Measurements from ENCODE around the gene LCN1.

Gene LCN1

DNA sequence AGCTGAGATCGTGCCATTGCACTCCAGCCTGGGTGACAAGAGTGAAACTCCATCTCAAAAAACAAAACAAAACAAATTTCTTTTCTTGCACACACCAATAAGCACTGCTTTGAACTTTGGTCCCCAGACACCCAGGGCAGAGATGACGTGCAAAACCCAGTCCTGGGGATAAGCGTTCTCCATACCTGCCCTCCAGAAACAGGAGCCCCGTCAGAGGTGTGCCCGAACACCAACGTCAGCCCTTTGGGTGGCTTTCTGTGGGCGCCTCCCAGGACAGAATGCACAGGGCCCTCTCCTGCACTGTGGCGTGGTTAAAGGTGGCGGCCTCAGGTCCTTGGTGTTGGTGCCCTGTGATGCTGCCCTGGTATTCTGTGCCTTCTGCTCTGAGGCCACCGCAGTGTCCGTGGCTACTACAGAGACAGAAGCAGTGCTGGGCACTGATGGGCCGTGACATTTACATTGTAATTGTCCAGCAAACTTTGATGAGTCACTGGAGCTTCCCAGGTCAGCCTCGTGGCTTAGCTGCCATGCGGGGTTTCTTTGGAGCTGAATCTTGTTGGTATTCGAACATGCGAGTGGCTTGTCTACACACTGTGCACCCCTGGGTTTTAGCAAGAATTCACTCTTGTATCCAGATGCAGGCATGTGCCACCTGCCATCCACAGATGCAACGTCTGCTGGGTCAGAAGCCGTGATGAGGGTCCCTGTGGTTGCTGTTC is 31.9 kb upstream of the LCN1 start:
- no peak for DNase-seq

- DNase-seq, result no peak
Observed at GRCh38 chr9:135490166-135490870, 30.9 kb upstream of the LCN1 start.

GRCh38 chr9:135490980-135491464 is 30.2 kb upstream of the LCN1 start:
- DNase-seq, result no peak

DNA sequence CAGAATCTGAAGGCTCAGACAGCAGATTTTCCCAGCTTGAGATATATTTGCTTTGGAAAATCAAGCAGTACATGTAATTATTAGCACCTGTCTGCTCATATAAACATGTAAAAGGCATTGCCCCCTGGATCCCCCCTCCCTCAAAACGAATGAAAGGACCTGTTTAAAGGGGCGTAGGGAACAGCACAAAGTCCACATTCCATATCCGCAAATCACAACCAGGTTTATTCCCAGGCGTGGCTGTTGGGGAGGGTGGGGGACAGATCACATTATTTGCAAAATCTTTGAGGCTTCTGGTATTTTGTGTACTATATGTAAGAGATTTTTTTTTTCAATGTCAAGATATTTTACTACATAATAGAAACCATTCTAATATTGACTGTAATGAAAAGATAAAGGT is 29.5 kb upstream of the LCN1 start:
- DNase-seq, result no peak

- DNase-seq, result no peak
Observed at GRCh38 chr9:135492886-135493669, 28.2 kb upstream of the LCN1 start.

- DNase-seq, result no peak
Observed at GRCh38 chr9:135494791-135495559, 26.3 kb upstream of the LCN1 start.

DNA sequence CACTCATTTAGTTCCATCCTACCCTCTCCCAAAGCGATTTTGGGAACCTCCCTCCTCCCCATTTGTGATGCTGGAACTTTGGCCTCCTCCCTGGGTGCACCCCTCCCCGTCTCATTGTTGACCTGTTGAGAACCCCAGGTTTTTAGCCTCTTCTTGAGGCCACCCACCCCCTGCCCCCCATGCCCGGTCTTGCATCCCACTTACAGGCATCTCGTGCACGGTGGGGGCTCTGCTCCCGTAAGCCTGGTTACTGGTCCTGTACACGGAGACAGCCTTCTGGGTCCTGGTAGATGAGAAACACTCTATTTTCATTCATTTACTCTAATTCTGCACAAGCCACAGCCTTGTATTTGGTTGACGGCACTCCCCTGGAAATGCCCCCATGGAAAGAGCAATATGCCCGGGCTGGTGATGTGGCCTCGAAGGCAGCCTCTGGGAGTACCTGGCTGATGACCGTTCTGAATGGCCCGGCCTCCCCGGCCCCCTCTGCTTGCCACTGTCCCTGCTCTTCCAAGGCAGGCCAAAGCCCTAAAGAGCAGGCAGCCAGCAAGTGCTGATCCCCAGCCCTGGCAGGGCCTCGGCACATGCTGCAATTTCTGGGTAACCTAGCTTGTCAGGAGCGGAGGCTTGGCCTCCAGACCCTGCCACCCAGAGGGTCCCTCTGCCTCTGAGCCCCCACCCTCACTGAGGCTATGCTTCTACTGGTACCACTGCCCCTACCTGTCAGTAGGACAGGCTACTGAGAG is 22.7 kb upstream of the LCN1 start:
- DNase-seq, result no peak

GRCh38 chr9:135499326-135500070 is 21.7 kb upstream of the LCN1 start:
- DNase-seq, result peak; percentile 87

DNA sequence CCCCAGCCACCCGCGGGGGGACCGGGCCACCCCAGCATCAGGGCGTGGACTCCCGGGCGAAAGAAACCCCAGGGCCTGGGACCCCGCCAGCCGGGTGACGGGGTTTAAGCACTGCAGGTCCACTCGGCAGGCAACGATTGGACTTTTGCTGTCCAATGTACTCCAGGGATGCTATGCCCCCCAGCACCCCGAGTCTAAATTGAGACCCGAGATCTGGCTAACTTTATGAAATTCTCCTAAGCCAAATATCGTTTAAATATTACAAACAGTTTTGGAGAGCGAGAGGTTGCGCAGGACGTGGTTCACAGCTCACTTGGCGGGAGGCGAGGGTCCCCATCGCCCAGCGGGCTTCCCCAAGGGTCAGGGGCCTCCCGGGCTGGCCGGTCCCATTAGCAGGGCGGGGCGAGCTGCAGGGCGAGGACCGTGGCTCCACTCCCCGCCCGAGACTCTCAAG is 21.1 kb upstream of the LCN1 start:
- DNase-seq, result no peak

DNA sequence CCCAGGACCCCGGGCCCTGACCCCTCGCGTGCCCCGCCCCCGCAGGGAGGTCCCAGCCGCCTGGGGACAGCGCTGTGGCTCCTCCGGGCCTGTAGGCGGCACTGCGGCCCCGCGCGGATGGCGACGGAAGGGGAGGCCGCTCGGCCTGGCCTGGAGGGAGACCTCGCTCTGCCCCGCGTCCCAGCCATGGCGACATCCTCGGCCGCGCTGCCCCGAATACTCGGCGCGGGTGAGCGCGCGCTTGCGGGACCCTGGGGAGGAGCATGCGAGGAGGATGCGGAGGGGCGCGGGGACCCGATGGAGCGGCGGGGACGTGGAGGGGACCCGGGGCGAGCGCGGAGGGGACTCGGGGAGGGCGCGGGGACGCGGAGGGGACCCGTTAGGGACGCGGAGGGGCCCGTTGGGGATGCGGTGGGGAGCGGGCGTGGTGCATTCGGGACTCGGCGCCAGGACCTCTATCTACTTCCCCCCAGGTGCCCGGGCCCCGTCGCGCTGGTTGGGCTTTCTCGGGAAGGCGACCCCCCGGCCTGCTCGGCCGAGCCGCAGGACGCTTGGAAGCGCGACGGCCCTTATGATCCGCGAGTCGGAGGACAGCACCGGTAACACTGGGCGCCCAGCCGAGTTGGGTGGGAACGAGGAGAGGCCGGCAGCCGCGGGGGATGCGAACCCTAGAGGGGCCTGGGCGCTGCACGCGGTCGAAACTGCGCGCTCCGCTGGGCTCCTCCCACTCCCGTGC is 20.5 kb upstream of the LCN1 start, which contains the start of gene MRPS2:
MRPS2 (plus strand) TSS at position 158 of the 736 bp plus-strand sequence; CDS start at position 187, 29 bp downstream.
- DNase-seq, result peak; percentile 85

GRCh38 chr9:135501261-135502167 is 19.7 kb upstream of the LCN1 start:
- peak; percentile 71 for DNase-seq

DNA sequence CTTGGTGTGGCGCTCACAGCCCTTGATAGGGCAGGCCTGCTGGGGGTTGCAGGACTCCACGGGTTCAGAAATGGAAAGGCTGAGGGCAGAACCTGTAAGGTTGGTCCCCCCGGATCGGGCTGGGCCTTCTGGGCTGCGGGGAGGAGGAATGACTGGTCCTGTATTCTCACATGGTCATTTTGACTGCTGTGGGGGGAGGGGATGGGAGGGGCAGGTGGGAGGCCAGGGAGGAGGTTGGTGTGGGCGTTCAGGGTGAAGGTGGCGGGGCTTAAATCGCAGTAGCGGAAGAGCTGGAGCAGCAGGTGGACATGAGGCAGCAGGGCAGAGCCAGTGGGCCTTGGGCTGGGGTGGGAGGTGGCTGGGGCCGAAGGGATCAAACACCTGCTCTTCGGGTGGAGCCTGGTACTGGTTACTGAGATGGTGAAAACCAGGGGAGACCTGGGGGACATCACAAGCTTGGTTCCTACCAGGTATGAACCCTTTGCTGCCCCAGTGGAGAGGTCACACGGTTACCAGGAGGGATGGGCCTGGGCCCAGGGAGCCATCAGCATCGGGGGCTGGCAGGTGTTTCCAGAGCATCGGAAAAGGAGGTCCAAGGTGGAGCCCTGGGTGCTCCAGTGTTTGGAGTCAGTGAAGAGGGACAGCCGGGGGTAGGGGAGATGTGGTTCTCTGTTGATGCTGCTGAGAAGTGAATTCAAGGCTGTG is 18.9 kb upstream of the LCN1 start:
- DNase-seq, result no peak

GRCh38 chr9:135502873-135503321 is 18.3 kb upstream of the LCN1 start:
- no peak for DNase-seq

DNA sequence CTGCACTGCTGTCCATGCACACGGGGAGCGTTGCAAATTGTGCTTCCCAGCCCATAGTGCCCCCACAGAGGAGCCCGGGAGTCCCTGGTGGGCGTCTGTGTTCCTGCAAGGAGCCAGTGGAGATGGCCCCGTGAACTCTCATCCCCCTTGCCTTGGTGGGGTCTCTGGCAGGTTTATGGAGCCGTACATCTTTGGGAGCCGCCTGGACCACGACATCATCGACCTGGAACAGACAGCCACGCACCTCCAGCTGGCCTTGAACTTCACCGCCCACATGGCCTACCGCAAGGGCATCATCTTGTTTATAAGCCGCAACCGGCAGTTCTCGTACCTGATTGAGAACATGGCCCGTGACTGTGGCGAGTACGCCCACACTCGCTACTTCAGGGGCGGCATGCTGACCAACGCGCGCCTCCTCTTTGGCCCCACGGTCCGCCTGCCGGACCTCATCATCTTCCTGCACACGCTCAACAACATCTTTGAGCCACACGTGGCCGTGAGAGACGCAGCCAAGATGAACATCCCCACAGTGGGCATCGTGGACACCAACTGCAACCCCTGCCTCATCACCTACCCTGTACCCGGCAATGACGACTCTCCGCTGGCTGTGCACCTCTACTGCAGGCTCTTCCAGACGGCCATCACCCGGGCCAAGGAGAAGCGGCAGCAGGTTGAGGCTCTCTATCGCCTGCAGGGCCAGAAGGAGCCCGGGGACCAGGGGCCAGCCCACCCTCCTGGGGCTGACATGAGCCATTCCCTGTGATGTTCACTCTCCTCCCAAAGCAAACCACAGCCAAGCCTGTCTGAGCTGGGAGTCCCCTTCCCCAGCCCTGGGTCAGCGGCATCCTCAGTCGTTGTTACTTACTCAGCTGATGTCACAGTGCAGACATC is 17.6 kb upstream of the LCN1 start:
- no peak for DNase-seq

GRCh38 chr9:135504262-135505243 is 16.7 kb upstream of the LCN1 start:
- peak; percentile 63 for DNase-seq

Measured in hematopoietic multipotent progenitor cell treated with erythropoietin and hydrocortisone succinate and interleukin-3 and kit ligand, for 8 days (in vitro differentiated cells).